ENCODE data around the gene ARHGAP42.
"Not testable (repeated sequence)": the region's sequence is repeated elsewhere in the genome, so short reads cannot be mapped to it uniquely, and the experiment has no call there.

Gene ARHGAP42

DNA sequence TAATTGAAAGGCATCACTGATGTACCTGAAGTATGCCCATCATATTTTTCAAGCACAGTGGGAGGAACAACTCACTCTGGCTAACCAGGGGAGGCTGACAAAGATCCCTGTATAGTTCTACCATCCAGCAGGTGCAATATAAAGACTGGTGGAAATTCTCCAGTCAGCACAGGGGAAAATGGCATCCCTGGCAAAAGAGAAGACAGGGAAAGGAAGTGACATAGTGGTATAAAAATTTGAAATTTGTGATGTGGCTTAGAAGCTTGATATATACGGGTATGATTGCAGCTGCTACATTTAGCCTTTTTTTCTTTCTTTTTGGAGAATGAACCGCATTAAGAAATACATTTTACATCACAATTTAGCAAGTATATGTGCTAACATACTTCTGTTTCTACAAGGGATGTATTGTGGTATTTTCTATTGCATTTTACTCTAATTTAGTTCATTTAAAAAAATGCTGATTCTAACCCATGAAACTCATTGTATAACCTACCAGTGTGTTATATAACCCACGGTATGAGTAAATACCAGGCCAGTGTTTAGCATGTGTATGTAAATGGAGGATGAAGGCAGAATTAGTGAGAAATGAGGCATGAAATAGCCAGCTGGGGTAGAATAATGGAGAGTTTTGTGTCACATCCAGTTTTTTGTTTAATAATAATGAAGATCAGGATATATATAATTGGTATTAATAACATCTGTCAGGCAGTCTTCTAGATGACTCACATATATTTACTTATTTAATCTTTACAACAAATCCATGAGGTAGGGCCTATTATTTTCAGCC is 186.1 kb downstream of the ARHGAP42 start:
- DNase-seq (ENCODE audit: low read depth) = peak; percentile 46

DNA sequence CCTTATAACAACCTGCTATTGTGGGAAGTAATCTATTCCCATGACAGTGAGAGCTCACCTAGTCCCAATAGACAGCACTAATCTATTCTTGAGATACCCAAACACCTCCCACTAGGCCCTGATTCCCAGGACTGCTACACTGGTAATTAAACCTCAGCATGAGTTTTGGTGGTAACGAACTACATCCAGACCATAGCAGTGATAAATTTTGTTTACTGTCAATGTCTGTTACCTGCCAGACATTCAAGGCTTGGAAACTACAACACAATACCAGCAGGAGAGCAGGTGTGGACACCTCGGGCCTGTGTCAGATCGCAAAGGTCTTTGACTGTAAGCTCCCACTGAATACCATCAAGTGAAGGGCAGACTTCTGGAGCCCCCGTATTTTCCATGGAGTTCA is 187.1 kb downstream of the ARHGAP42 start:
- DNase-seq (ENCODE audit: low read depth) = no peak

DNA sequence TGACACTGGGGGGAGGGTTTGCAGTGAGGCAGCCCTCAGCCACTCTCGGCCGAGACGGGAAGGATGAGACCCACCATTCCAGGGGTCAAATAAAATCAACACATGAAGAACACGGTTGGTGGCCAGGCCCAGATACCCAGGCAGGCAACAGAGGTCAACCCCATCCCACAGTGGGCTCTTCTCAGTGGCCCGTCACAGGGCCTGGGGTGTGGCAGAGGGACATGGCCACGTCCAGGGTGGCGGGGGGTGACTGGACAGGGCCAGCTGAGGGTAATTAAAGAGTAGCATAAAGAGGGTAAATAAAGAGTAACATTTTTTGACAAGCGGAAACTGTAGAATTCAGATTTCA is 188.4 kb downstream of the ARHGAP42 start:
- no peak for DNase-seq (ENCODE audit: low read depth)

DNA sequence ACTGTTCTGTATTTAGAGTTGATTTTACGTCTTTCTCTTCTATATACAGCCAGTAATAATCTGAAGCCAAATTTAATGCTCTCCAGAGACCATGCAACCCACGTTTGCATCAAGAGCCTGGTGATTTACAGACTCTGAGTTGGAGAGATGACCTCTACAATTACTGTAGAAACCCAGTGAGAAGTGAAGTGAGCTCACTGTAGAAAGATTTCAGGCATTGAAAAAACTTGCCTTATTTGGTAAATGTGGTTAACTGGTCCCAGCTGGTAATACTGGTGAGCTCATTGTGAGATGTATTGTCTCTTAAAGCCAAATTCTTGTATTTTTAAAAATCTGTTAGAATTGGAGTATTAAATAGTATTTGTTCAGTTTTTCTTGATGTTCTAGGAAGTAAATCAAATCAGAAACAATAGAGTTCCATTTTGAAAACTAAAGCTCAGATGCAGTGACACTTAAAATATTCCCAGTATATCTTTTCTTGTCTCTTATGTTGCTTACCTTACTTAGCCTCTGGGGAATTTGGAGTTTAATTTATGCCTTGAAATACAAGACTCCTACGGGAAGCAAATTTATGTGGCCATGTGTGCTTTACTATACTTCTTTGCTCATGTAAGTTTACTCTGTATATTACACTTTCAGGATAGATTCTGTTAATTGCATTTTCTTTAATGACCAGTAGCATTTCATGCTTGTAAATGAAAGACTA is 189.9 kb downstream of the ARHGAP42 start:
- peak; percentile 97 for DNase-seq (ENCODE audit: low read depth)

DNA sequence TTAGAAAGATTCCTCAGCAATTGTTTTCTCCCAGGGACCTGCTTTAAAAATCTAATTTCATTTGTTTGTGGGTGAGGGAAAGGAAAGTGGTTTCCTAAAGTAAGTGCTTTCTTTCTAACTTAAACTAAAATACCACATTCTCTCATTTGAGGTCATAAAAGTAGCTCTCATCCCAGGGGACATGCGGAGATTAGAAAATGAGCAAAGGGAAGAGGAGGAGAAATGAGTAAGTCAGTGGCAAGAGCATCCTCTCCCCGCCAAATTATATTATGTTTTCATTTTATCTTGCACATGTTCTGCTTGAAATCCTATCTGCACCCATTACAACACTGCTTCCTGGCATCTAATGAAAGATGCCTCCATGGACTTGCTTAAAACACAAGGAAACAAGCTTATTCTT is 191.4 kb downstream of the ARHGAP42 start:
- peak; percentile 76 for DNase-seq (ENCODE audit: low read depth)

DNA sequence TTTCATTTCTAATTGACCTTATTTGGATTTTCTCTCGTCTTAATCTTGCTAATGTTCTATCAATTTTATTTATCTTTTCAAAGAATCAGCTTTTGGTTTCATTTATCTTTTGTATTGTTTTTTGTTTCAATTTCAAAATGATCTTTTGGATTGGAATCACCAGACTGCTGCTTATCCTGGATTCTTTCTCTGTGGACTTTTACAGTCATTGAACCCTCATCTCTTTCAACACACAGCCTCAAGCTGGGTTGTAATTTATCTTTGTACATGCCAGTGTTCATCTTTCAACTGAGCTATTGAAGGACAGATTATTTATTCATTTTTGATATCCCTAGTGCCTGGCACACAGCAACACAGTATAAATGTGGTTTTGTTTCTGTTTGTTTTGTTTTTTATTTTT is 195.9 kb downstream of the ARHGAP42 start:
- DNase-seq (ENCODE audit: low read depth) = no peak

DNA sequence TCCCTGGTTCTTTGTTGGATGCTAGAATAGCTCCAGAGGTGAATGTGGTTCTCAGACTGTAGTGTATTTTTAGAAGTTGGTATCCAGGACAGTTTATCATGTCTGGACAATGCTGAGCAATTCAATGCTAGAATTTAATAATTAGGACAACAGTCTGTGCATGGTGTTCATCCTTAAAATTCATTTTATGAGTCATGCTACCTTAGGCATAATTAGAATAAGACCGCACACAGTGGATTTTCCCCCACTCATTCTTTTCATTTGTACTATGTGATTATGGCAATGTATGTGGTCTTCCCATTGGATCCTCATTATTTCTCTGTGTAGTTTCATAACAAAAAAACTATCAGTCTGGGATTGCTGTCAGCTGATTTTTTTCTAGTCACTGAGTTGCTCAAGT is 196.7 kb downstream of the ARHGAP42 start:
- DNase-seq (ENCODE audit: low read depth) = peak; percentile 54

DNA sequence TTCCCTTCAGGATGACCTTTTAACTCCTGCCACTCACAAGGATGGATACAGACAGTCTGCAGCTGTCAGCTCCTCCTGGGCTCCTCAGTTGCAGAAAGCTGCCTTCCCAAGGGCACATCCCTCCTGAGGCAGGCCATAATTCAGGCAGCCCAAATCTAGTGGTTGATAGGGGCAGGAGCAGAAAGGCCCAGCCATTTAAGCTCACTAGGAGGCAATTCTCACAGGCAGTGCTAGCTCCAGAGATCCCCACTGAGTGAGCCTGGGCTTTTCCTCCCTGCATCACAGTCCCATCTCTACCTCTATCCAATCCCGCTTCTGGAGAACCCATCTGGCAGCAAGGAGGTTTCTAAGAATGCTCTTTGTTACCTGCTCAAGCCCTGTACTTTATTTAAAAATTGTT is 200.6 kb downstream of the ARHGAP42 start:
- DNase-seq (ENCODE audit: low read depth) = no peak

DNA sequence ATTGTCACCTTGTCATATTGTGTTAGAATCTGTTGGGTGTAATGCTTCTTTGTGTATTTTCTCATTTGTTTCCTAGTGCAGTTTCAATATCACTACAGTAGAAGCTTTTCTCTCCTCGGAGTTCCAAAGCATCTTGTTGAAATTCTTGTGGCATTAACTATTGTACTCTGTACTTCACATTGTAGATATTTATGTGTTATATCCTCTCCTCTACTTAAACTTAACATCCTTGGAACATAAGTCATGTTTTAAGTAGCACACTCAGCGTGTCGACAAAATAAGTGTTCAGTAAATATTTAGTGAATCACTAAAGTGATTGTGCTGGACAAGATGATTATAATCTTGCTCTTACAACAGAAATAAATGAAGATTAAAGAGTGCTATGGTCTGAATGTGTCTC is 201.7 kb downstream of the ARHGAP42 start:
- no peak for DNase-seq (ENCODE audit: low read depth)

DNA sequence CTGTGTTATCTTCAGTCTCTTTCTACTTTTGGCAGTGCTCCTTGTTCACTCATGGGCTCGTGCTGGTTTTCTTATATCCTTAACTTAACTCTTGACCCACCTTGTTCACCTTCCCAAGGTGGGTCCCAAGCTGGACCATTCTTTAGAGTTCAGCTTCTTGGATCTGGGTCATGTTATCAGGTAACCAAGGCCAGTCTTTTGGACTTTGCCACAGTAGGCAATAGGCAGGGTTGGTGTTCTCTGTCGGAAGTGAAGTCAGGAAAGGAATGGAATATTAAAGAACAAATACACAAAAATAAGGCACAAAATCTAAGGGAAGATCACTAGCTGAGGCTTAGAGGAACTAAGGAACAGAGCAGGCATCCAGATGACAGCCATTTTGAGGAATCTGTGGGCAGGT is 202.7 kb downstream of the ARHGAP42 start:
- DNase-seq (ENCODE audit: low read depth) = no peak

DNA sequence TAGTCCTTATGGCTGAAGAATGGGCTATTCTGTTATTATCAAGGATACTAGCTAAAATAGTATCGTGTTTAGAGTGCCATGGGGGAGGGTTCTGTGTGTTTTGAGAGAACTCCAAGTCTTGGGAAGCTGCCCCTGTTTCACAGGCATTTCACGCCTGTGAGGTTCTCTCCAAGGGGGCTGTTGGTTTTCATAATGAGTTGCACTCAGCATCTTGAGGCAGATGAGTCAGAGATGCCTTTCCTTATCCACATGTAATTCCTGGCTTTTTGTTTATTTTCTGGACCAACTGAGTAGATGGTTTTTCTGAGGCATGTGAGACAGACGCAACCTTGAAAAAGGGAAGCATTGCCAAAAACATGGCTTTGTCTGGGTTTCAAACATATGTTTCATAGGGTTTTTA is 203.7 kb downstream of the ARHGAP42 start:
- peak; percentile 98 for DNase-seq (ENCODE audit: low read depth)

DNA sequence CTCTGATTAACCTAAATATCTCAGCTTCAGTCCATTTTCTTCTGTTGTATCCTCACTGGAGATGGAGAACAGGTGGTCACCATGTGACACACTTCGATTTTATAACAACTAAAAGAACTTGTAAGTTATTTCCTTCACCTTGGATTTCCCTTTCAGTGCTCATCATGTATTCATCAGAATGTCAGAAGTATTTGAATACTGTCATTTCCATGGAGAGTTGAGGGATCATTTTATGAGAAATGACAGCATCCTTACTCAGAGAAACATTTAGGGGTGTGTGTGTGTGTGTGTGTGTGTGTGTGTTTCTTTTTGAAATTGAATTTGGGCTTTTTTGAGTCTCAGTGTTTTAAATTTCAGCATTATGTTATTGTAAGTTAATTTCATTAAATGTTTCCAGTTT is 205.8 kb downstream of the ARHGAP42 start:
- no peak for DNase-seq (ENCODE audit: low read depth)

DNA sequence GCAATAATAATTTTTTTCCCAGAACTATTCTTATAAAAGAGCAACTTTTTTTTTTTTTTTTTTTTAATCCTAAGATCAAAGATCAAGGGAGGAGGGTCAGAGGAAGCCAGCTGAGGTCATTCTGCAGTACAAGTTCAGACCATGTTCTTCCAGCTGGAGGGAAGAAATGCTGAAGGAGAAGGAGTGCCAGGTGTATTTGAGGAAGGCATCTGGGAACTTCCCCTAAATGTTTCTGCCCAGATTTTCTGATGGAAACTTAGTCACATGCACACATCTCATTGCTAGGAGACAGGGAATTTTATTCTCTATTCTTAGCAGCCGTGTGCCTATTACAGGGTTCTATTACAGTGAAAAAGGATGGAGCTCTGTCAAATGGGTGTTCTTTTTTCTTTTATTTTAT is 208.4 kb downstream of the ARHGAP42 start:
- DNase-seq (ENCODE audit: low read depth) = no peak

DNA sequence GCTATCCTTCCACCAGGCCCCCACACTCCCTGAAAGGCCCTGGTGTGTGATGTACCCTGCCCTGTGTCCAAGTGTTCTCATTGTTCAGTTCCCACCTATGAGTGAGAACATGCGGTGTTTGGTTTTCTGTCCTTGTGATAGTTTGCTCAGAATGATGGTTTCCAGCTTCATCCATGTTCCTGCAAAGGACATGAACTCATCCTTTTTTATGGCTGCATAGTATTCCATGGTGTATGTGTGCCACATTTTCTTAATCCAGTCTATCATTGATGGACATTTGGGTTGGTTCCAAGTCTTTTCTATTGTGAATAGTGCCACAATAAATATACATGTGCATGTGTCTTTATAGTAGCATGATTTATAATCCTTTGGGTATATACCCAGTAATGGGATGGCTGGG is 208.9 kb downstream of the ARHGAP42 start:
- DNase-seq (ENCODE audit: low read depth) = not testable (repeated sequence)

DNA sequence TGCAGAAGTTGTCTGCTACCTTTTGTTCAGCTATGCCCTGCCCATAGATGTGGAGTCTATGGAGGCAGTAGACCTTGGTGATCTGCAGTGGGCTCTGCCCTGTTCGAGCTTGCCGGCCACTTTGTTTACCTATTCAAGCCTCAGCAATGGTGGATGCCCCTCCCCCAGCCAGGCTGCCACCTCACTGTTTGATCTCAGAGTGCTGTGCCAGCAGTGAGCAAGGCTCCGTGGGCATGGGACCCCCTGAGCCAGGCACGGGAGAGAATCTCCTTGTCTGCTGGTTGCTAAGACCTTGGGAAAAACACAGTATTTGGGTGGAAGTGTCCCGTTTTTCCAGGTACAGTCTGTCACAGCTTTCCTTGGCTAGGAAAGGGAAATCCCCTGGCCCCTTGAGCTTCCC is 214.4 kb downstream of the ARHGAP42 start:
- not testable (repeated sequence) for DNase-seq (ENCODE audit: low read depth)

DNA sequence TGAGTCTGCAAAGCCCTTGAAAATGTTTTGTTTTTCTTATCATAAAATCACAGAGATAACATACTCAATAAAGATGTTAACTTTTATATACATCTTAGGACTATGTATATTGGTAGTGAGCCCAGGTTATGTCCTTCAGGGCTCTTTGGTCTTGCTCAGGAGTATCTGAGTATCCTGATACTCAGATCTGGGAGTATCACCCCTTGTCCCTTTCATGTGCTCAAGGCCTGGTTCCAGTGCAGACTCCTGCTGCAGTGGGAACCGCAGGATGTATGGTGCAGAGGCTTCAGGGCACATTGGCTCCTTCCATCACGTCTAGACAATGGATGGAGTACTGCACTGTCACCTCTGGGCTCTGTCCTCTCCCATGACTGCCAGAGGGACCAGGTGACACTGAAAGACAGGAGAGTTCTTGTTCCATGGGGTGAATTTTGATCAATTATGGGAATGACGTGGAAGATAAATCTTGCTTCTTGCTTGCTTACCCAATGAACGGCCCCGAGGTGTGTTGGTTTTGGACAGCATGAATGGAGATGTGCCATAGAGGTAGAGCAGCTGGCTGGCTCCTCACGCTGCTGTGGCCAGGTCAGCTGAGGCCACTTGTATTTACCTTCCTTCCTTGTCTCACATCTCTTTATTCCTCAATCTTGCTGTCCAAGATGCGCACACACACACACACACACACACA is 215.5 kb downstream of the ARHGAP42 start:
- DNase-seq (ENCODE audit: low read depth) = no peak

DNA sequence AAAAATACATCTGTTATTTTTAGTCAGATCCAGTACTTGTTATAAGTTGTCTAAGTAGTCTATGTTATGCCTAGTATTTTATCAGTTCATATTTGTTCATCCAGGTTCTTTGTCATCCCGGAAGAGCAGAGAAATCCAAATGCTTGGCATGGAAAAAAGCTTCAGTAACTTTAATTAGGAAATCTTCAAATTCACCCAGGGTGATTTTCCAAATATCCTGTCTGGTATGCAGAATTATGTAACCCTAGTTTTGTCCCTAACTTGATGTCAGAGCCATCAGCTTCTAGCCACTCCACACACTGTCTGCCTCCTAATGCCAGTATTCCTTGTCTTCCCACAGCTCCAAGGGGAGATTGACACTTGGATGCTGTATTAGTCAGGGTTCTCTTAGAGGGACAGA is 216.2 kb downstream of the ARHGAP42 start:
- peak; percentile 27 for DNase-seq (ENCODE audit: low read depth)

DNA sequence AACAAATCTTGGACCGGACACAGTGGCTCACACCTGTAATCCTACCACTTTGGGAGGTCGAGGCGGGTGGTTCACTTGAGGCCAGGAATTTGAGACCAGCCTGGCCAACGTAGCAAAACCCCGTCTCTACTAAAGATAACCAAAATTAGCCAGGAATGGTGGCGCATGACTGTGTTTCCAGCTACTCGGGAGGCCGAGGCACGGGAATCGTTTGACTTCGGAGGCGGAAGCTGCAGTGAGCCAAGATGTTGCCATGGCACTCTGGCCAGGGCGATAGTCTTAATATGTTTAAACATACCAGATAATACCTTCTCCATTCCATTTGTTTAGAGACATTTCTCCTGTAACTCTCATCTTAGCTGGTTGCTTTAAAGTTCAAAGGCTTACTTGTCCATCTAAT is 218.6 kb downstream of the ARHGAP42 start:
- DNase-seq (ENCODE audit: low read depth) = no peak

DNA sequence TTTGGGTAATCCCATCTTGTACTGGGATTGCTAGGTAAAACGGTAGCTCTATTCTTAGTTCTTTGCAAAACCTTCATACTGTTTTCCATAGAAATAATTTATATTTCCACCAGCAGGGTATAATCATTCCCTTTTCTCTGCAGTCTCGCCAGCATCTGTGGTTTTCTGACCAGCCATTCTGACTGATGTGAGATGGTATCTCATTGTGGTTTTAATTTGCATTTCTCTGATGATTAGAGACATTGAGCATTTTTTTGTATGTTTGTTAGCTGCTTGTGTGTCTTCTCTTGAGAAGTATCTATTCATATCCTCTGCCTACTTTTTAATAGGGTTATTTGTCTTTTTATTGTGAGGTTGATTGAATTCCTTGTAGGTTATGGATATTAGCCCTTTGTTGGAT is 221.7 kb downstream of the ARHGAP42 start:
- DNase-seq (ENCODE audit: low read depth) = peak; percentile 83

DNA sequence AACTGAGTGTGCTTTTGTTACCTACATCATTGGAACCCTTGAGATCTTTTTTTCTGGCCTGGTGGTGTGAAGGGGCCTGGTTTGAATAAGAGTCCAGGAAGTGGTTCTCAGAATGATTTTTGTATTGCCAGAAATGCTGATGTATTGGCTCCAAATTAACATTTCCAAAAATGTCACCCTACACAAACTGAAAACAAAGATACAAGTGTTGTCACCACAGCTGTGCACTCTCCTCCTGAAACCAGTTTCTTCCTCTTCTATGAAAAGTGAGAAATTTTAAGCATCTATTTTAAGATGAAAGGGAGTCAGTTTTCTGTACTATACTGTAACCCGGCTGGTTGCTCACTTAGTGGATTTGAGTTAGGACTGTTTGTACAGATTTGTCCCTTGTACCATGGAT is 223.7 kb downstream of the ARHGAP42 start:
- DNase-seq (ENCODE audit: low read depth) = no peak

DNA sequence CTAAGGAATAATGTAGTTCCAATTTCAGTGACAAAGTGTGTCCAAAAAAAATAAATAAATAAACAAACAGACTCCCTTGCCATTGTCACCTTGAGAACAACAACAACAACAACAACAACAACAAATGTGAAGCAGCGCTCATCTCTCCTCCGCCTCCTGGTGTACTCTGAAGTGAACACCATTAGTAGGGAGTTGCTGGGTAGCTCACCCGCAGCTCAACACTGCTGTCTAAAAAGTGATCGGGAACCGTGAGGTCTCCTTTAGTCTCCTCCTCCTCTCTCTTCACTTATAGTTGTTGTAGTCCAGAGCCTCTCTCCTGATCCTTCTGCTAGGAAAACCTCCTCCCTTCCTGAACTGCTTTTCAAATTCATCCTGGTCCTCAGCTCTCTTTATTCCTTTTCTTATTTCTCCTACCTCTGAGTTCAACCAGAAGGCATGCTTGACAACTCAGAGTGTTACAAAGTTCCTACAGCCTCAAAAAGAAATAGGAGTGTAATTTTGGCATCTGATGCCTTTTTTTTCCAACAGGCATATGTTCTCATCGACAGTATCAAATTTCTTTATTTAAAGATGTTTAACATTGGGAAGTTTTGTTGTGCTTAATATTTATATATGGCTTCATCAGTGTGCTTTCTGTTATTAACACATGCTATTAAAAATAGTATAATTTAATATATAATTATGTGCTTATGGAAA is 227.5 kb downstream of the ARHGAP42 start:
- DNase-seq (ENCODE audit: low read depth) = no peak
